Body of pancreas (tissue), 4 donors: ENCODE measurements around the gene GDPGP1. TPM values are rescaled to one million over a fixed set of nuclear protein-coding genes. Genes with fewer than 3 reads are reported as not detected.
"Not testable (repeated sequence)": the region's sequence is repeated elsewhere in the genome, so short reads cannot be mapped to it uniquely, and the experiment has no call there.

Source experiments
- ATAC-seq: fragments of 150-250 bp; one replicate; pipeline ENCODE4 v1.9.1; 2016
- DNase-seq, 4 donors: peaks; one replicate each; pipeline ENCODE4 v3.0.0-alpha.2; 2019
- H3K27ac ChIP-seq, 4 donors: fragments of 200-600 bp; sonication (generic); 1 replicate in 3 of 4; 2 replicates in 1 of 4; pipeline versions ENCODE4 v1.5.1 to v1.6.1; 2016 to 2019; ENCODE audit warnings: mild to moderate bottlenecking in 1 of 4, mixed read lengths in 1 of 4, moderate library complexity in 1 of 4
- H3K27me3 ChIP-seq, 2 donors: fragments of 200-600 bp; sonication (generic); one replicate each; pipeline ENCODE4 v1.6.0; 2016; ENCODE audit warnings: mild to moderate bottlenecking in 1 of 2
- H3K36me3 ChIP-seq, 2 donors: fragments of 200-600 bp; sonication (generic); replicated peaks in 1 of 2; 2 replicates each; pipeline ENCODE4 v1.5.1; 2016; ENCODE audit warnings: low read depth in 2 of 2; ENCODE audit not compliant: insufficient read depth in 1 of 2
- H3K4me1 ChIP-seq: fragments of 200-600 bp; sonication (generic); one replicate; pipeline ENCODE4 v1.6.0; 2016
- H3K4me3 ChIP-seq, 2 donors: fragments of 200-600 bp; sonication (generic); 1 replicate in 1 of 2; 2 replicates in 1 of 2; pipeline ENCODE4 v1.5.1; 2016 to 2019
- H3K9me3 ChIP-seq, 3 donors: fragments of 200-600 bp; sonication (generic); 1 replicate in 2 of 3; 2 replicates in 1 of 3; pipeline ENCODE4 v1.5.1; 2016
- POLR2A ChIP-seq, 3 donors: fragments of 450-650 bp; IDR thresholded peaks; one replicate each; pipeline ENCODE4 v1.6.1; 2016; ENCODE audit warnings: antibody characterized with exemption in 3 of 3, mild to moderate bottlenecking in 2 of 3
- whole genome bisulfite sequencing, 2 donors: methylation state at CpG; one replicate each; pipeline ENCODE4 v1.1.5; 2017; 5-methylcytosine and 5-hydroxymethylcytosine counted together
- intact Hi-C: fragments of 100-400 bp; cut with DNase I; formaldehyde crosslinking; loops from one replicate; pipeline ENCODE4 v1.15.1; 2023
- total RNA-seq, 2 donors: library from RNA; depleted of rRNA; stranded (reverse); fragments of >200 nt; gene quantifications; one replicate each; pipeline ENCODE4 v1.1.0, GENCODE V29; 2016
- TF ChIP-seq, protein P1 (sequence below), 7 experiments: fragments of 450-650 bp in 4 of 7; fragments of 200-600 bp in 3 of 7; sonication (generic) in 3 of 7; IDR thresholded peaks; one replicate each; pipeline ENCODE4 v1.5.1; 2016 to 2019; ENCODE audit warnings: antibody characterized with exemption in 7 of 7

GDPGP1 gene
- total RNA-seq, 2 donors from 2014 or later: 0.33 to 5.2 TPM

DNA sequence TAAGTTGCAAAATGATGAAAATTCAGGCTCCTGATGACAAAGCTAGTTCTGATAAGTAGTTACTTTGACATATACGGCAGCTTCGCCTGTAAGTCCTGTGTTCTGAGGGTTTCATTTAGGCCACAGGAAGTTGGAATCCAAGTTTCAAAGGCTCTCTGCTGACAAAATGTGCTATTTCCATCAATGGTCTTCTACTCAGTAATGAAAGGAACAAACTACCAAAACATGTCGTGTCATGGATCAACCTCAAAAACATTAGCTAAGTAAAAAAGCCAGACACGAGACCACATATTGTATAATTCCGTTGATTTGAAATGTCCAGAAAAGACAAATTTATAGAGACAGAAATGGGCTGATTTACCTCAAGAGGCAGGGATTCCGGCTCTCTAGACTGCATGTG lies 53.9 kb downstream of the GDPGP1 start:
- Histone ChIP-seq H3K36me3 (no peaks in the 10 kb centered on the region), H3K27ac (no peak overlapping the region), H3K27me3 (no peaks in the 10 kb centered on the region), H3K4me3 (no peak overlapping the region), H3K9me3 (no peaks in the 10 kb centered on the region), H3K4me1 (peaks cover 7% of the 10 kb centered on the region)
- DNase-seq: no peak
- no peak for ATAC-seq
- intact Hi-C loops: no loop called here
- TF ChIP-seq, protein P1, sequence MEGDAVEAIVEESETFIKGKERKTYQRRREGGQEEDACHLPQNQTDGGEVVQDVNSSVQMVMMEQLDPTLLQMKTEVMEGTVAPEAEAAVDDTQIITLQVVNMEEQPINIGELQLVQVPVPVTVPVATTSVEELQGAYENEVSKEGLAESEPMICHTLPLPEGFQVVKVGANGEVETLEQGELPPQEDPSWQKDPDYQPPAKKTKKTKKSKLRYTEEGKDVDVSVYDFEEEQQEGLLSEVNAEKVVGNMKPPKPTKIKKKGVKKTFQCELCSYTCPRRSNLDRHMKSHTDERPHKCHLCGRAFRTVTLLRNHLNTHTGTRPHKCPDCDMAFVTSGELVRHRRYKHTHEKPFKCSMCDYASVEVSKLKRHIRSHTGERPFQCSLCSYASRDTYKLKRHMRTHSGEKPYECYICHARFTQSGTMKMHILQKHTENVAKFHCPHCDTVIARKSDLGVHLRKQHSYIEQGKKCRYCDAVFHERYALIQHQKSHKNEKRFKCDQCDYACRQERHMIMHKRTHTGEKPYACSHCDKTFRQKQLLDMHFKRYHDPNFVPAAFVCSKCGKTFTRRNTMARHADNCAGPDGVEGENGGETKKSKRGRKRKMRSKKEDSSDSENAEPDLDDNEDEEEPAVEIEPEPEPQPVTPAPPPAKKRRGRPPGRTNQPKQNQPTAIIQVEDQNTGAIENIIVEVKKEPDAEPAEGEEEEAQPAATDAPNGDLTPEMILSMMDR (IDR thresholded peaks at IDR 0.05): no peak
- TF ChIP-seq POLR2A (IDR thresholded peaks at IDR 0.05): no peak
- WGBS, 2 donors: 79 to 84% methylated on average over 6 of the region's 6 CpGs

DNA sequence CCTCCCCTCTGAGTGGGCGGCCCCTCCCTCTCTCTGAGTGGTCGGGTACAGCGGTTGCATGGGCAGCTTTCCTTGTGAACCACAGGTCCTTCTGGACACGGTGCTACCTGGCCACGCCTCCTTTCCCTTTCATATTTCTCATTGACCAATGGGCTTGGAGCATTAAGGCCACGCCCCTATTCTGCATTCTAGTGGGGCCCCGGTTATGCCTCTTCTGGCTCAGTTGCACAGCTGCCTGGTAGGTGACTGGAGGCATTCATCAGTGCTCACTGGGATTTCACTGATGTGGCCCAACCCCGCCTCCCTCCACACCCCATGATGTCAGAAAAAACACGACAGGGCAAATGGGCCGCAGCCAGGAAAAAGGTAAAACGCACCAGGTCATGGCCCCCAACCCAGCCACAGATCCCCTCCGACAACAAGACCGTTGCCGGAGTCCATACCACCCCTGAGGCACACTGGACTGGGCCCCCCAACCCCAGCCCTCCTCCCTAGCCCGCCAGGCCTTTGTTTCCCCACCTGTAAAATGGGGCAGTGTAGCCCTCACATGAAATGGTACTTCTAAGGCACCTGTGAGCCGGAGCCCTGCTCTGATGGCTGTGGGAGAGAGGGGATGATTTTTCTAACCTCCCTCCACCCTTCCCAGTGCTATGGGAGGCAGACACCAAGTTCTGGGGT lies 57.8 kb downstream of the GDPGP1 start:
- Histone ChIP-seq H3K4me3 (no peak overlapping the region), H3K9me3 (no peaks in the 10 kb centered on the region), H3K27me3 (no peaks in the 10 kb centered on the region), H3K4me1 (peaks cover 39% of the 10 kb centered on the region), H3K27ac (no peak overlapping the region), H3K36me3 (no peaks in the 10 kb centered on the region)
- DNase-seq (peak; percentile 65 to 82 (median 72)), ATAC-seq (no peak)
- TF ChIP-seq POLR2A (IDR thresholded peaks at IDR 0.05): no peak
- TF ChIP-seq, protein P1 (IDR thresholded peaks at IDR 0.05): no peak
- intact Hi-C loops: no loop called here
- WGBS, 2 donors: 59 to 70% methylated on average over 15 to 16 of the region's 16 CpGs

DNA sequence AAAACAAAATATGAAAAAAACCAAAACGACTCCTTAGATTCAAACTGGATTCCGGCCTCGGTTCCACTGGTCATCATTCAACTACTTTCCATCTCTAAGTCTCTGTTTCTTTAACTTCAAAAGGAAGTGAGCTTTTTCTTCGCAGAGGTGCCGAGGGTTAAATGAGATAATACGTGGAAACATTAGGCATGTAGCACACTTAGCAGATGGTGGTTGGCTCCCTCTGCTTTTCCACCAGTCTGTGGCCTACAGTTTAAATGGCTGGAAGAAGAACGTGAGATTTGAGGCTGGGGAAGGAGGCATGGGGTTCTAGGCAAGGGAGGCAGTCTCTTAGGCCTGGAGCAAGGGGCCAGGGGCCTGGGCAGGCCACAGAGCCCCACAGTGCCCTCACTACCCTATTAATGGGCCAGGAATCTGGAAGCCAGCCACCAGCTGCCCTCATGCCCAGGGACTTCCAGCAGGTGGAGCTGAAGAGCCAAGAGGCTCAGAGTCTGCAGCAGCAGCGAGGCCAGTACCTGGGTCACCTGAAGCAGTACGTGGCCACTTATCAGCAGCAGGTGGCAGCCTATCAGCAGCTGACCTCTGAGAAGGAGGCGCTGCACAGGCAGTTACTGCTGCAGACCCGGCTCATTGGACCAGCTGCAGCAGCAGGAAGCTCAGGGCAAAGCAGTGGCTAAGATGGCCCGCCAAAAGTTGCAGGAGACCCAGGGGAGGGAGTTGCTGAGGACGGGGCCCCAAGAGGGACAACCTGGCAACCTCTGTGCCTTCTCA lies 59.2 kb downstream of the GDPGP1 start:
- H3K9me3 ChIP-seq, H3K27me3 ChIP-seq, intact Hi-C loops, H3K4me3 ChIP-seq, H3K36me3 ChIP-seq: not testable (repeated sequence)
- peak; percentile 99 for ATAC-seq
- Histone ChIP-seq H3K4me1 (peaks cover 39% of the 10 kb centered on the region), H3K27ac (peak overlapping the region; percentile 65 to 91 (median 88))
- TF ChIP-seq POLR2A (IDR thresholded peaks at IDR 0.05): peak; percentile 92 to 98 (median 96)
- TF ChIP-seq, protein P1 (IDR thresholded peaks at IDR 0.05): peak; percentile 87 to 99 (median 98)
- 26 to 37% methylated on average over 10 to 13 of the region's 13 CpGs for WGBS, 2 donors
- DNase-seq: peak; percentile 97 to 99 (median 98)

DNA sequence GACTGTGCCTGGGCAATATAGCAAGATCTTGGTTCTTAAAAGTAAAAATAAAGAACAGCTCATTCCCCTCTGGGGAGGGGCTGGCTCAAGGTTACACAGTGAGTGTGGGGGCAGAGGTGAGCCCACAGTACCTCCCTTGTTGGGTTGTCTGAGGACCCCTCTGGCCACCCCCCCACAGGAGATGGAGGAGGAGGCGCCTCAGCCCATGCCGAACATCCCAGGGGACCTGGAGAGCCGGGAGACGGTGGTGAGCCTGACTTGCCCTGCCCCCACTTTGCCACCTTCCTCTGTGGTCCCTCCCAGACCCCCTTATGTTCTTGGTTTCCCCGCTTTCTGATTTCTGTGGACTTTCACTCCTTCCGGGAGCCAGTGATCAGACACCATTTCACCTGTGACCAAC lies 60.1 kb downstream of the GDPGP1 start:
- DNase-seq (peak in 1 of 4 donors; percentile 26), ATAC-seq (no peak)
- no peak overlapping the region for H3K4me3 ChIP-seq
- intact Hi-C loops: no loop called here
- H3K27ac ChIP-seq: peak overlapping the region; percentile 65 to 91 (median 88)
- TF ChIP-seq, protein P1 (IDR thresholded peaks at IDR 0.05): no peak
- no peak for TF ChIP-seq POLR2A (IDR thresholded peaks at IDR 0.05)
- H3K36me3 ChIP-seq: no peaks in the 10 kb centered on the region
- 19 to 27% methylated on average over 2 to 6 of the region's 6 CpGs for WGBS, 2 donors
- no peaks in the 10 kb centered on the region for H3K9me3 ChIP-seq
- no peaks in the 10 kb centered on the region for H3K27me3 ChIP-seq
- H3K4me1 ChIP-seq: peaks cover 39% of the 10 kb centered on the region
